Nephron (organoid): Measurements from ENCODE around the gene RGS12.

Experiments used
- H3K27ac Mint-ChIP-seq, 3 experiments: 2 replicates each; pipeline ENCODE4 v1.8.0; 2020; ENCODE audit warnings: mixed read lengths in 3 of 3, mild to moderate bottlenecking in 2 of 3, moderate library complexity in 1 of 3
- H3K27me3 Mint-ChIP-seq: 2 replicates; pipeline ENCODE4 v1.8.0; 2021; ENCODE audit warnings: low read depth, mild to moderate bottlenecking, moderate library complexity, mixed read lengths
- H3K36me3 Mint-ChIP-seq: 2 replicates; pipeline ENCODE4 v1.8.0; 2020; ENCODE audit warnings: low read depth, mixed read lengths
- H3K4me1 Mint-ChIP-seq: 2 replicates; pipeline ENCODE4 v1.8.0; 2020; ENCODE audit warnings: mixed read lengths
- H3K4me3 Mint-ChIP-seq, 3 experiments: 2 replicates each; pipeline ENCODE4 v1.8.0; 2020; ENCODE audit warnings: mild to moderate bottlenecking in 3 of 3, mixed read lengths in 3 of 3, moderate library complexity in 2 of 3
- H3K9me3 Mint-ChIP-seq: 2 replicates; pipeline ENCODE4 v1.8.0; 2020; ENCODE audit warnings: mixed read lengths
- TF ChIP-seq, protein P1 (sequence below), 3 experiments: fragments of 200-600 bp; sonication (generic); IDR thresholded peaks; one replicate each; pipeline ENCODE4 v1.5.0; 2021; ENCODE audit warnings: antibody characterized with exemption in 3 of 3; ENCODE audit not compliant: unreplicated experiment in 3 of 3

The RGS12 gene

DNA sequence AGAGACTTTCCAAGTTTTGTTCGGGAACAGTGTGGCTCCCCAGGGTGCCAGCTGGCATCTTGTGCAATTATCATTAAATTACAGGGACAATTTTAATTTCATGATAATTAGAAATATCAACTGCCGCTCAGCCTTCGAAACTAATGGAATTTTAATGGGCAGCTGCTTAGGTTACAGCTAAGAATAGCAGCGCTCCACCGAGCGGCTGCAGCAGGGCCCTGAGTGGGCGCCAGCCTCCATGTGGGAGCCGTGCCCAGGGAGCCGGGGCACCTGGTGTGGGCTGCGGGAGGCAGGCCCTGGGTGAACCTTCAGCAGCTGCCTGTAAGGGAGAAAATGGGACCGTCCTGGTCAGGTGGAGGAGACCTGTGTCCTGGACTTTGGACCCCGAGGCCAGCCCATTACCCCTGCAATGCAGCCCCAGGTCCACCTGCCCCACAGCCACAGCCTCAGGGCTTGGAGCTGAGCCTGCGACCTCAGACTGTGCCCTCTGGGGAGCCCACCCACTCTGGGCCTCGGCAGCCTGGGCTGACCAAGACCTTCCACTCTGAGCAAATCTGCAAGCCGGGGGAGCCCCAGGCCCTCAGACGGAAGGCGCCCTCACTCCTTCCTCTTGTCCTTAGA lies 22.7 kb upstream of the RGS12 start:
- TF ChIP-seq, protein P1, sequence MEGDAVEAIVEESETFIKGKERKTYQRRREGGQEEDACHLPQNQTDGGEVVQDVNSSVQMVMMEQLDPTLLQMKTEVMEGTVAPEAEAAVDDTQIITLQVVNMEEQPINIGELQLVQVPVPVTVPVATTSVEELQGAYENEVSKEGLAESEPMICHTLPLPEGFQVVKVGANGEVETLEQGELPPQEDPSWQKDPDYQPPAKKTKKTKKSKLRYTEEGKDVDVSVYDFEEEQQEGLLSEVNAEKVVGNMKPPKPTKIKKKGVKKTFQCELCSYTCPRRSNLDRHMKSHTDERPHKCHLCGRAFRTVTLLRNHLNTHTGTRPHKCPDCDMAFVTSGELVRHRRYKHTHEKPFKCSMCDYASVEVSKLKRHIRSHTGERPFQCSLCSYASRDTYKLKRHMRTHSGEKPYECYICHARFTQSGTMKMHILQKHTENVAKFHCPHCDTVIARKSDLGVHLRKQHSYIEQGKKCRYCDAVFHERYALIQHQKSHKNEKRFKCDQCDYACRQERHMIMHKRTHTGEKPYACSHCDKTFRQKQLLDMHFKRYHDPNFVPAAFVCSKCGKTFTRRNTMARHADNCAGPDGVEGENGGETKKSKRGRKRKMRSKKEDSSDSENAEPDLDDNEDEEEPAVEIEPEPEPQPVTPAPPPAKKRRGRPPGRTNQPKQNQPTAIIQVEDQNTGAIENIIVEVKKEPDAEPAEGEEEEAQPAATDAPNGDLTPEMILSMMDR (IDR thresholded peaks at IDR 0.05; ENCODE audit: unreplicated experiment in 3 of 3) = no peak
- Mint-ChIP-seq H3K4me3 (no peak overlapping the region), H3K27me3 (peaks cover 4% of the 10 kb centered on the region), H3K36me3 (no peaks in the 10 kb centered on the region), H3K4me1 (peaks cover 4% of the 10 kb centered on the region), H3K9me3 (no peaks in the 10 kb centered on the region), H3K27ac (no peak overlapping the region)

DNA sequence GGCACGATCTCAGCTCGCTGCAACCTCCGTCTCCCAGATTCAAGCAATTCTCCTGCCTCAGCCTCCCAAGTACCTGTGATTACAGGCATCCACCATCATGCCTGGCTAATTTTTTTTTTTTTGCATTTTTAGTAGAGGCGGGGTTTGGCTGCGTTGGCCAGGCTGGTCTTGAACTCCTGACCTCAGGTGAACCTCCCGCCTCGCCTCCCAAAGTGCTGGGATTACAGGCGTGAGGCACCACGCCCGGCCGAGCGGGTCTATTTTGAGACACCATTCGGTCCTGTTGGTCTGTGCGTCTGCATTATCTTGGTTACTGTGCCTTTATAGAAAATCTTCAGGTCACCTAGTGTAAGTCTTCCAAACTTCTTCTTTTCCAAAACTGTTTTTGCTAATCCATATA lies 21.7 kb upstream of the RGS12 start:
- Mint-ChIP-seq H3K9me3 (no peaks in the 10 kb centered on the region), H3K4me3 (no peak overlapping the region), H3K27ac (no peak overlapping the region), H3K36me3 (no peaks in the 10 kb centered on the region), H3K27me3 (no peaks in the 10 kb centered on the region), H3K4me1 (peaks cover 4% of the 10 kb centered on the region)
- TF ChIP-seq, protein P1 (IDR thresholded peaks at IDR 0.05; ENCODE audit: unreplicated experiment in 3 of 3) = no peak

DNA sequence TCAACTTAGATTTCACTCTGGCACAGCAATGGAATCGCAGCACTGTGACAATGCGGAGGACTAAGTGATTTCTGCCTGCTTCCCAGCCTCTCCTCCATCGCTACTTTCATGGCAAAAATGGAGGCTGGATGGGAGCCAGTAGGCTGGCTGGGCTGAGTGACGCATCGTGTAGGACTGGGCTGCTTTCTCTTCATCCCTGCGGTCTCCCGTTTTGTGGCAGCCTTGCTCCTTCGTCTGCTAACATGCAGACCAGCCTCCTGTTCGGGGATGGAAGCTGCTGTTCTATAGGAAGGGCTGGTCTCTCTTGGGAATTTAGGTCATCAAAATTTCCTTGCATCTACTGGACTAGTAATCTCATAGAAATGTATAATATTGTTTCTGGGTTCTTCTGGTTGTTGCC lies 15.8 kb upstream of the RGS12 start:
- peaks cover 12% of the 10 kb centered on the region for H3K36me3 Mint-ChIP-seq
- TF ChIP-seq, protein P1 (IDR thresholded peaks at IDR 0.05; ENCODE audit: unreplicated experiment in 3 of 3) = no peak
- peaks cover 4% of the 10 kb centered on the region for H3K27me3 Mint-ChIP-seq
- no peak overlapping the region for H3K27ac Mint-ChIP-seq
- peaks cover 16% of the 10 kb centered on the region for H3K9me3 Mint-ChIP-seq
- no peak overlapping the region for H3K4me3 Mint-ChIP-seq
- no peaks in the 10 kb centered on the region for H3K4me1 Mint-ChIP-seq

DNA sequence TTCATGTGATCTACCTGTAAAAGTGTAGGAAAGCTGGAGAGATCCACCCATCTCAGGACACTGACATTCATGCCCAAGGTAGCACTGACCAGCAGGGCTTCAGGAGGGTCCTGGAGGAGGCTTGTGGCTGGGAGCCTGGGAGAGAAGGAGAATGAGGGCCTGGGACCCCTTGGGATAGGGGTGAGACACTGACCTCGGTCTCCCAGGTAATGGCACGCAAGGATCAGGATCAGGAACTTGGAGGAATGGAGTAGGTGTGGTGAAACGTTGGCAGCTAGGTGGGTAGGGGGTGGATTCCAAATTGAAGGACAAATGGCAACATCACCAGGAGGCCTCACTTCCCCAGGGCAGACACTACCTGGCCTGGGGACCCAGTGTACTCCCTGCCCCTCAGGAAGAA lies 12.4 kb upstream of the RGS12 start:
- peaks cover 12% of the 10 kb centered on the region for H3K36me3 Mint-ChIP-seq
- TF ChIP-seq, protein P1 (IDR thresholded peaks at IDR 0.05; ENCODE audit: unreplicated experiment in 3 of 3) = no peak
- no peak overlapping the region for H3K27ac Mint-ChIP-seq
- peaks cover 22% of the 10 kb centered on the region for H3K9me3 Mint-ChIP-seq
- peaks cover 16% of the 10 kb centered on the region for H3K27me3 Mint-ChIP-seq
- H3K4me1 Mint-ChIP-seq = no peaks in the 10 kb centered on the region
- H3K4me3 Mint-ChIP-seq = no peak overlapping the region

DNA sequence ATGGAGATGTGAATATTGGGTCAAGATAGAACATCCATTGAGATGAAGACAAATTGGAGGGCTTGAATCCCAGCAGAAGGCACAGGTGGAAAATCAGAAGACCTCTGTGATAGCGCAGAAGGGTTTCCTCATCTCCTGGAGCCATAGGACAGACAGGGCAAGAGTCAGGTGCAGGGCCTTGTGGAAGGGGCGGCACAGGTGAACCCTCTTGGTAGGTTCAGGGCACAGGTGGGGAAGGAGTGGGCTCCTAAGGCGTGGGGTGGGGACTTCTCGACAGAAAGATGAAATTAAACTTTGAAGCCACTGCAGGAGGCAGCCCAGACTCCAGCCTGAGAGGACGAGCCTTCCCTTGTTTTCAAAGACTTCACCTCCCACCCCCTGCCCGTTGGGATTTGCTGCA lies 9.3 kb upstream of the RGS12 start:
- Mint-ChIP-seq H3K4me3 (no peak overlapping the region), H3K4me1 (peaks cover 9% of the 10 kb centered on the region), H3K9me3 (peaks cover 21% of the 10 kb centered on the region), H3K27ac (no peak overlapping the region), H3K27me3 (peaks cover 21% of the 10 kb centered on the region), H3K36me3 (peaks cover 12% of the 10 kb centered on the region)
- TF ChIP-seq, protein P1 (IDR thresholded peaks at IDR 0.05; ENCODE audit: unreplicated experiment in 3 of 3) = no peak

DNA sequence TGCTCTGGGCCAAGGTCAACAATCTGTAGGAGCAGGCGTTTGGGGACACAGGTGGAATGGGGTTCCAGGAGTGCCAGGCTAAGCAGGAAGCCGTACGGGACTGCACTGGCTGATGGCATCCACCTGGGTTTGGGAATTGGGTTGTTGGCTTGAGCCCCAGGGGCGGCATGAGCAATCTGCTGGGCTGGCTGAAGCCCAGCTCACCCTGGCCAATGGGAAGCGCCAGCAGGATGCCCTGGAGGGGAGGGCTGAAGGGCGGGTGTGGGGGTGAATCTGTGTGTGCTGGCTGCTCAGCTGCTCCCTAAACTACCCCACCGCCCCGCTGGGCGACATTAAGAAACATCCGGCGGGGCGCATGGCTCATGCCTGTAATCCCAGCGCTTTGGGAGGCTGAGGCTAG lies 8.9 kb upstream of the RGS12 start:
- no peak overlapping the region for H3K27ac Mint-ChIP-seq
- peaks cover 21% of the 10 kb centered on the region for H3K27me3 Mint-ChIP-seq
- TF ChIP-seq, protein P1 (IDR thresholded peaks at IDR 0.05; ENCODE audit: unreplicated experiment in 3 of 3) = no peak
- H3K36me3 Mint-ChIP-seq = peaks cover 12% of the 10 kb centered on the region
- peaks cover 20% of the 10 kb centered on the region for H3K9me3 Mint-ChIP-seq
- peaks cover 9% of the 10 kb centered on the region for H3K4me1 Mint-ChIP-seq
- H3K4me3 Mint-ChIP-seq = no peak overlapping the region
